ENCODE measurements around the gene ANKRD44.

The ANKRD44 gene

DNA sequence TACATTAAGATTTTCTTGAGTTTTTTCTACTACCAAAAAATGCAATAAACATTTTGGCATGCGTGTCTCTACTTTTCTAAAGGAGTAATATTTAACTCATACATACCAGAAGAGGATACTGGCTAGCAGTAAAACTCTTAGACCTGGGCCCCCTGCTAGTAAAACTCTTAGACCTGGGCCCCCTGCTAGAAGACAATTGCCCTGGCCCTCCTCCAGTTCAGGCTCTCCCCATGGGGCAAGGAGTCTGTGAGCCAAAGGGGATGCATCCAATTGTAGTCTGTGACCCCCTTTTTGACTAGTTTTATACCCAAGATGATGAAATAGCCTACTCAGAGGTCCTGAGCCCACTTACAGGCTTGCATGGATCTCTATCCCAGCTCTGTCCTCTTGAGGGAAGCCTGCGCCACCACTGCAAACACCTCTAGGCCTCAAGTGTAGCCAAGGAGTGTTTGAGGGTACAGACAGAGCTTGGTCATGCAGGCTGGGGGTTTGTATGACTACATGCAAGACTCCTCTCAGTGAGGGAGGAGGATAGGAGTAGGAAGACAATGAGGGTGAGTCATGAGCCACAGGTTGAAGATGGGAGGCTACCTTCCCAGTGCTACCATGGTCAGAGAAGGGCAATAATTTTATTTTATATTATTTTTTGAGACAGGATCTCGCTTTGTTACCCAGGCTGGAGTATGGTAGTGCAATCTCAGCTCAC is 338.9 kb downstream of the ANKRD44 start:
- DNase-seq, result no peak

DNA sequence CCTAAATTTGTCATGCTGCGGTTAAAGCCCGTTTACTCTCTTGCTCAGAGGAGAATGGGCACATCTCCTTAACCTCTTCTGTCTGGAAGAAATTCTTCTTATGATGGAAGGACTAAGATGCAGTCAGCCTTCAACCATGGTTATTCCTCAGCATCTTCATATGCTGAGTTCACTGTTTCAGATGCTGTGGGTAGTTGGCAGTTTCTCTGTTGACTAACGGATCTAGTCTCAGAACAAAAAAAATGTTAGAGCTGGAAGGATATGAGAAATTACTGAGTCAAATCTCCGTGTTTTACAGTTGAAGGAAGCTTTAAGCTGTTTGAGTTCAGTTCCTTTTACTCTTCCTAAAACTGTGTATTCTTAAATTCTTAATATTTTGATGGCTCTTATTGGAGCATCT is 340.5 kb downstream of the ANKRD44 start:
- no peak for DNase-seq

DNA sequence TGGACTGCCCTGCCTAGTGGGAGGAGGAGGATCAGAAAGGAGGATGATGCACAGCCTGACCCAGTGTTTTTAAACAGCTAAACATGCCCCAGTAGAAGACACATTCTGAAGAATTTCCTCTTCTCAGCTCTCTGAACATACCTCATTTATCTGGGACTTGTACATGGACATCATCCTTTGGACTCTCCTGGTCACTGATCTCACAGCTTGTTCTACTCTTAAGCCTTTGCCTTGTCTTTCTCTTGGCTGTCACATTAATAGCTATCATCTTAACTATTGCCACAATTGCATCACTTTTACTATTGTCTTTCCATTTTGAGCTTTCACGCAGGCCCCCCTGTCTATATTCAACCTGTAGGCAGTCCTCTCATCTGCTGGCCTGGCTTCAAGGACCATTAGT is 342.1 kb downstream of the ANKRD44 start:
- DNase-seq, result no peak

DNA sequence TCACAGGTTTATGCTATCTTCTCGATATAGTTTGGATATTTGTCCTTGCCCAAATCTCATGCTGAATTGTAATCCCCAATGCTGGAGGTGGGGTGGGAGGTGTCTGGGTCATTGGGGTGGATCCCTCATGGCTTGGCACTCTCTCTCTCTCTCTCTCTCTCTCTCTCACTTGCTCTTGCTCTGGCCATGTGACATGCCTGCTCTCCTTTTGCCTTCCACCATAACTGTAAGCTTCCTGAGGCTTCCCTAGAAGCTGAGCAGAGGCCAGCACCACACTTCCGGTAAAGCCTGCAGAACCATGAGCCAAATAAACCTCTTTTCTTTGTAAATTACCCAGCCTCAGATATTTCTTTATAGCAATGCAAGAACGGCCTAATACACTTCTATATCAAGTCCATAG is 342.8 kb downstream of the ANKRD44 start:
- no peak for DNase-seq

DNA sequence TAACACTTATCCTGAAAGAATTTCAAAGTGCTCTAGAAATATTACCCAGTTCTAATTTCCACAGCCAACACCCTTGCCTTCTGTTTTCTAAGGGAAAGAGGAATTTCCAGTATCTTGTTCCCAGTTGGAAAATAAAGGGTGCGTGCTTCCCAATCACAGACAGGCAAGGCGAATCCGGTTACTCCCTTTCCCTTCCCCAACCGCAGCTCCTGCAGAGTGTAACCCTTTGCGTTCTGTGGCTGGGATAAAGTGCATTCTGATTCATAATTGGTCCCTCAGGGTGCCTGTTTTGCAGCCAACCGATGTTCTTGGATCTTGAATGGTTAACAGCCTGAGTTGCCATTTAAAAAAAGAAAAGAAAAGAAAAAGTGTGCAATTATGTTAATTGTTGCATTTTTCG is 343.5 kb downstream of the ANKRD44 start:
- DNase-seq, result no peak

DNA sequence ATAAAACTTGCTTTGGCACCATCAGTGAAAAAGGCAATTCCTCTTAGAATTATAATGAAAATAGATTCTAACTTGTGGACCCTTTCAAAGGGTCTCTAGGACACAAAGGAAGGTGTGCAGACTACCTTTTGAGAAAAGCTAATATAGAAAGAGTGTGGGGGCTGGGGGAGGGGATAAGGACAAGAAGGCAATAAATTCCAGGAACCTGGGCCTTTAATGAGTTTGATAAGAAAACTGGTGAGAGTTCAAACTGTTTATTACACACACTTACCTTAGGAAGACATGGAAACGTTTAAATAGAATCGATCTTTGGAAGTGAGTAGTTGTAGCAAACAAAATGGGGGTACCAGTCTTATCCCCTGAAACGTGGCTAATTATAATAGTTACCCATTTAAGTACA is 344.5 kb downstream of the ANKRD44 start:
- DNase-seq, result no peak

DNA sequence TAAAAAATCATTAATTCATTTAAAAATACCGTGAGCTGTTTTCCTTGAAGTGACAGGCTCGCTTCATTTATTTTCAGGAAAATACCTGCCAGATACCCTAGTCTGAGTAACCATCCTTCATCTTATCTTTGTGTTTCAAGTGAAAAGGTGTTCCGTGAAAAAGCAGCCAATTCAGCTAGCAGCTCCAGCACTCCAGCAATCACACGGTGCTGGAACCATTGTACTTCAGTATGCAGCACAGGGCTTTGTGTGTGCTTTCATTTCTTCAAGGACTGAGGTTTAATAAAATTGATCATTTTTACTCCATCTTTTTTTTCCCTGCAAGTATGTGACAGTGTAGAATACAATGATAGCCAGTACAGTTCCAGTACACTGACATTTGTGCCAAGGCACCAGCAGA is 344.9 kb downstream of the ANKRD44 start:
- no peak for DNase-seq

DNA sequence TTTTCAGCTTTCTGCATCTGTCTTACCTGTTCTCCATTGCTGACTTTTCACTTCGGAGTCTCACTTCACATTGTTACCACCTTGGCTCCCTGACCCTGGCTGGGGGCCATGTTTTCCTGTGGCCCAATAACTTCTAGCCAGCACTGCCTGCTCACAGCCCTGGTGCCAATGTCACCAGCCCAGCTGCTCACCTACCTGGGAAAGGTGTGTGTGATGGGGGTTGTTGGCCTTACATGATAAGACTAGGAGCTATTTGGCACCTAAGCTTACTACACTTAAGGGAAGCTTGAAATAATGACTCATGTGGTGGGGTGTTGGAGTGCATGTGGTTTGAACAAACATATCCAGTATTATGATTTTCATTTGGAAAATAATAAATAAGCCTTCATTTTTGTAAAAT is 346.6 kb downstream of the ANKRD44 start:
- DNase-seq, result no peak

DNA sequence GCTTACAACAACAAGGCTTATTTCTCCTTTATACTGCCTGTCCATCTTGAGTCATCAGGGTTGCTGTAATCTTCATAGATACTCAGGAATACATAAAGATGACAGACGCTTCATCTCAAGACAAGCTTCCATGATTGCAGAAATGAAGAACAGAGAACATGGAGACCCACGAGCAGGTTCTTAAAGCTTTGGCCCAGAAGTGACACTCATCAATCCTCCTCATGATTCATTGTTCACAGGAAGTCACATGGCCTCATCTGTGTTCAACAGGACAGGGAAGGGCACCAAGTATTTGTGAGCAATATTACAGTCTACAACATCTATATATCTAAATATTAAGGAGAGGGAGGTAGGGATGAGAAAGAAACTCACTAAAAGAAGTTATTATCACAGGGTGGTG is 347.5 kb downstream of the ANKRD44 start:
- no peak for DNase-seq

DNA sequence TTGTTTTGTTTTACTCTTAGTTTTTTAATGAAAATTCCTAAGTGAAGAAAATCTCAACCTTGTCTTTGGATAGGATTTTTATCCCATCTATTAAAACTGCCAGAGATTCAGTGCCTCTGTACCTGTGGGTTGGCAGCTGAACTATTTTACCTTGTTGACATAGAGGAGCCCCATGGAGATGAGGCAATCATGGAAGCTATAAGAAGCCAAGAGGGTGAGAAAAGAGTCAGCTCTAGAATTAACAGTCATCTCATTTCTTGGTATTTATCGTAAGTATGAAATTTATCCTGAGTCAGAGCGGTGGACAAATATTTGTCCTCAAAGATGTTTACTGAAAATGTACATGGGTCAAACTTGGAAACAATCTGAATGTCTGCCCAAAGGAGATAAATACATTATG is 348.3 kb downstream of the ANKRD44 start:
- no peak for DNase-seq

DNA sequence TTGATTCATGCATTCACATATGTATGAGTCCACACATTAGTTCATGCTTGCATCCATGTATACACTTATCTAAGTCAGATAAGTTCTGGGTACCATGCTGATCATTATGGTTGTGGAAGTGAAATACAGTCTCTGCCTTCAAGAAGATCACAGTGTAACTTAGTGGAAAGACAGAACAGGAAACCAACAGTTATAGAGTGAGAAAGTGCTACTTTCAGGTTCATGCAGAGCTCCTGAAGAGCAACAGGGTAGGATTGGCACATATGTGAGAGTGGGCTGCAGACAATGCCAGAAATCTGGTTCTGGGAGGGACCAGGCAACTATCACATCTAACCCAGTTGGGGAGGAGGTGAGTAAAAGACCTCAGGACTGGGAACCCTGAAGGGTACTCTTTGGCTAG is 348.7 kb downstream of the ANKRD44 start:
- no peak for DNase-seq

DNA sequence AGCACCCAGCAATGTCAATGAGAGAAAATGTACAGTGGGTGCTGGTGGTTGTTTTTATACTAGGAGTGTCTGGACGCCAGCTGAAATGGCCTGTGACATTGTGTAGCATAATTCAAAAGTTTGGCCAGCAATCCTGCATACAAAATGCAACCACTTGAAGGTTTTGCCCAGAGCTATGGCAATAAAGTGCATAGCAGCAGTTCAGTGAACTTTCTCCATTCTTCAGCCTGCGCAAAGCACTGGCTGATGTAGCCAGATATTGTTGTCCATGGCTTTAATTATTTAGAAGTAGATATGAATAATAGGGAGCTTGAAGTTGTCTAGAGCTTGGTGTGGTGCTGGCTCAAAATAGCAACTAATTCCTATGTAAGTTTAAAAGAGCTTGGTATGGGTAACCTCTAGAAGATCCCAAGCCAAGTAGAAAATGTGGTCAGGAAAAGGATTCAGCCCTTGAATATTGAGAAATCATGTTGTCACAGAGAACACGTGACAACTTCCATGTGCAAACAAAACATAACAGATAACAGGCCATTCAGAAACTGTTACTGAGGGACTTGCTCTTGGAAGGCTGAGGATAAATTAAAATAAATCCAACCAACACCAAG is 350.7 kb downstream of the ANKRD44 start:
- no peak for DNase-seq

DNA sequence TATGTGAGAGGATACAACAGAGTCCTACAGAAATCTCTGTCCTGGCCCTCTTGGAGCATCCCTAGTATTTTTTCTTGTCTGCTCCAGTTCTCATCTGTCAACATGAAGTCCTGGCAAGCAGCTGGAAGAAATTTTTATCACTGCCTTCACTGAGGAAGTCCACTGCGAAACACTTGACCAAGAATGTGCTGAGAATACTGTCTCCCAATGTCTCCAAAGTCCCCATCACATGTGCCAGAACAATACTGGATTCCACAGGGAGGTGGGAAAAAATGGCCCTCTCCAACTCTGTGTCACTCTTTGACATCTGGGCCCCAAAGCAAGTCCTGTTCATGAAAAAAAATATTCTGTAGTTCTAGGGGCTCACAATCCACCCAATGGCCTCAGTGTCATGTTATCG is 351.3 kb downstream of the ANKRD44 start:
- no peak for DNase-seq

DNA sequence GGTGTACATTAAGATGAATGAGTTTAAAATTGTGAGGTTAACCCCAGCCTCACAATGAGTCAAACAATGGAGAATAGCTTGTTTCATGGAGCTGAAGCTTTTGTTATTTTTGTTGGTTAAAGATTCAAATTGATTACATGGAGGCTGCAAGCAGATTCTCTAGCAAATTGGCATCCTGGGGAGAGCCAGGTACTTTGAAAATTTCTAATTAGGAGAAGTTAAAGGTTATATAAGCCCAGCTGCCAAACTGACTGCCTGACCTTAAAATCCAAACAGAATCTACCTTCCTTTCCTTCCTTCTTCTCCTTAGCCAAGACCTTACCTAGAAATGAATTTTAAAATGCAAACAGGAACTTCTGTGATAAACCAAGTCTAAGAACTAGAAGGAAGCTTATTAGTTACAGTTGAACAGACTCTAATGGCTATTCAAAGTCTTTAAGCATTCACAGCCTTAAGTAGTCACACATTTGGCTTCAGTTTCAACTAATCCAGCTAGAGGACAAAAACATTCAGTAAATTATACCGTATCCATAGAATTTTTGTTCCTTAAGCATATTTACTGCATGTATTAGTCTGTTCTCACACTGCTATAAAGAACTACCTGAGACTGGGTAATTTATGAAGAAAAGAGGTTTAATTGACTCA is 352.6 kb downstream of the ANKRD44 start:
- no peak for DNase-seq

DNA sequence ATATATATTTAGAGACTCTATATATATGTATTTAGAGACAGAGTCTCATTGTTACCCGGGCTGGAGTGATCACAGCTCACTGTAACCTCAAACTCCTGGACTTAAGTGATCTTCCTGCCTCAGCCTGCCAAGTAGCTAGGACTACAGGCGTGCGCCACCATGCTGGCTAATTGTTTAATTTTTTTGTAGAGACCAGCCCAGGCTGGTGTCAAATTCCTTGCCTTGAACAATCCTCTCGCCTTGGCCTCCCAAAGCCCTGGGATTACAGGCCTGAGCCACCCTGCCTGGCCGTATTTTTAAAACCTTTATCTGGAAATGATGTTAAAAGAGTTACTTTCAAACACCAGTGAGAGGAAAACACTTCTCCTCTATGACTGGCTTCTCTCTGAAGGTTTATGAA is 353.1 kb downstream of the ANKRD44 start:
- DNase-seq, result no peak

DNA sequence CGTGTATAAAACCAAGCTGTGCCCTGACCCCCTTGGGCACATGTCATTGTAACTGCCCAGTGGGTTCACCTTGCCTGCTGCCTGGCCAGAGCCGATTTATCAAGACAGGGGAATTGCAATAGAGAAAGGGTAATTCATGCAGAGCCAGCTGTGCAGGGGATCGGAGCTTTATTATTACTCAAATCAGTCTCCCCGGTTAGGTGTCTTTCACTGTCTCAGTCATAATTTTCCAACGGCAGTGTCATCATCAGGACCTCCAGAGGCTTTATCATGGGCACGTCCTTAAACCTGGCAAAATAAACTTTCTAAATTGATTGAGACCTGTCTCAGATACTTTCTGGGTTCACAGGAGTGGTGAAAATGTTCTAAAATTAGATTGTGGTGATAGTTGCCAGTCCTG is 354.5 kb downstream of the ANKRD44 start:
- DNase-seq, result no peak

DNA sequence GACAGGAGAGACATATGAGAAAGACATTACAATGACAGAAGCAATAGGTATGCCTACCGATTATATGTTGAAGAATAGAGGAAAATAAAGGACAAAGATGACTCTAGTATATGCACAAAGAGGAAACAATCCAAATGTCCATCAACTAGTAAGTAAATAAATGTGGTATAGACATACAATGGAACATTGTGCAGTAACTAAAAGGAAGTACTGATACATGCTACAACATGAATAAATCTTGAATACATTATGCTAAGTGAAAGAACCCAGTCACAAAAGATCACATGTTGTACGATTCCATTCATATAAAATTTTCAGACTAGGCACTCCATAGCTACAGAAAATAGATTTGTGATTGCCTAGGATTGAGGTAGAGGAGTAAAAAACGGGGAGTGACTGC is 355.5 kb downstream of the ANKRD44 start:
- no peak for DNase-seq

DNA sequence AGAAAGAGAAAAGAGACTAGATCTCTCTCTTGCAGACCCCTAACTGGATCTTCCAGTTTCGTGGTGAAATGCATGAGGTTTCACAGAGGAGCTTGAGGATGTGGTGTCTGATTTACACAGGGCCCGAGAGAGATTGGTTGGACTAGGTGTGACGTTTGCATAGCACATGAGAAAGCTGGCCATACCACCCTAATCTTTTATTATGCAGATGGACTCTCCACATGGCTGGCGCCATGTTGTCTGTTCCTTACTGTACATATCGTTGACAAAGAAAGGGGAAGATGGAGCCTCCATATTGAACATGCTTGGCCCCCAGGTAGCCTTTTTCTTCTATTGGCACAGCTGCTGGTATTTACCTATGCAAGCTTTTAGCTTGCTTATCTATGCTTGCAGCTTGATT is 356.6 kb downstream of the ANKRD44 start:
- no peak for DNase-seq

DNA sequence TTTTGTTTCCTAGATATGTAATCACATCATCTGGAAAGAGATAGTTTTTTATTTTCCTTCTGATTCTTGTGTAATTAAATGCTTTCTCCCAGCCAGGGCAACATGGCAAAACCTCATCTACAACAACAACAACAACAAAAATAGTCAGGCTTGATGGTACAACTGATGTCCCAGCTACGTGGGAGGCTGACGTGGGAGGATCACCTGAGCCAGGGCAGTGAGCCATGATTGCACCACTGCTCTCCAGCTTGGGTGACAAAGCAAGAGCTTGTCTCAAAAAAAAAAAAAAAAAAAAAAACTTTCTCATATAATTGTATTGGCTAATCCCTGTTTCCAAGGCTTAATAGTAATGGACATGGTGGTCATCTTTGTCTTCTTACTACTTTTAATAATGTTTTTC is 357.6 kb downstream of the ANKRD44 start:
- DNase-seq, result no peak

DNA sequence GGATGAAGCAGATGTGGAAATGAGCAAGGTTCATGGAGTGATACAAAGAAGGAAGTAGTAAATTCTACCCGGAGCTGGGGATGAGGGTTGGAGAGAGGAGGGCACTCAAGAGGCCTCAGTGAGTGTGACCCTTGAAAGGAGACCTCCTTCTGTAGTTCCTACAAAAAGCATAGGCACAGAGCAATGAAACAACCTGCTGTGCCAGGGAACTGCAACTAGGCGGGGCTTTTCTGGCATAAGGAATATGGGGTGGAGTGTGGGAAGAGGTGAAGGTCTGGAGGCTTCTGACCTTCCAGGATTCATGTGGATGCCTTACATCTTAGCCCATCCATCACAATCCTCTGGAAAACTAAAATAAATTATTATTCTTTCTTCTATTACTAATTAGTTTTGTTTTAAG is 358.6 kb downstream of the ANKRD44 start:
- no peak for DNase-seq

DNA sequence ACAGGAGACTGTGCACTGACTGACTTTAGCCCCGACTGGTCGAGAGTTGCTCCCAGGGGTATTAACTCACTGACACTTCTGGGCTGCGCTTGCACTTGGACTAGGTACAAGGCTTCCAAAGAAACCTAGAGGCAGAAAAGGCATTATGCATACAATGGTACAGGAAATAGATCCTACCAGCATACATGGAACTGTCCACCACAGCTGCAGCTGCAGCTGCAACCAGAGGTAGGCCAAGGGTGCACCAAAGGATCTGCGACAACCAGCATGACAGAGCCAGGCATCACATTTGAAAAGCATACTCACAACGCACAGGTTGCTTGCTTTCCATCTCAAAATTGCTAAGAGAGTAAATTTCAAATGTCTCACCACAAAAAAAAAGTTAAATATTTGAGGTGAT is 361.5 kb downstream of the ANKRD44 start:
- DNase-seq, result no peak

DNA sequence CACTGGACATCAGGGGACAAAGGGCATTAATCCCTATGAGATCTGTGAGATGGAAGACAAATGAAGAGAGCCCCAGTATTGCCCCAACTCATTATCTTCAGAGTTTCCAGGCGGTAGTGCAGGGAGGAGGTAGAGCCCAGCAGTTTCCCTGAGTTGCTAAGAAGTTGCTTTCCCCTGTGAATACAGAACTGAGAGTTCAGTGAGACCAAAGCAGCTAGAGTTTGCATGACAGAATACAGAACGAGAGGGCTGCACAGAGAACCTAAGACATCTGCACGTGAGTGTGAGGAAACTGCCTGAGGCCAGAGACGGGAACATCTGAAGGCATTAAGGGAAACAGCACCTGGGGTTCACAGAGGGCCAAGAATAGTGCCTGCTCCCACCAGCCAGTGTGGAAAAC is 366.0 kb downstream of the ANKRD44 start:
- DNase-seq, result no peak

DNA sequence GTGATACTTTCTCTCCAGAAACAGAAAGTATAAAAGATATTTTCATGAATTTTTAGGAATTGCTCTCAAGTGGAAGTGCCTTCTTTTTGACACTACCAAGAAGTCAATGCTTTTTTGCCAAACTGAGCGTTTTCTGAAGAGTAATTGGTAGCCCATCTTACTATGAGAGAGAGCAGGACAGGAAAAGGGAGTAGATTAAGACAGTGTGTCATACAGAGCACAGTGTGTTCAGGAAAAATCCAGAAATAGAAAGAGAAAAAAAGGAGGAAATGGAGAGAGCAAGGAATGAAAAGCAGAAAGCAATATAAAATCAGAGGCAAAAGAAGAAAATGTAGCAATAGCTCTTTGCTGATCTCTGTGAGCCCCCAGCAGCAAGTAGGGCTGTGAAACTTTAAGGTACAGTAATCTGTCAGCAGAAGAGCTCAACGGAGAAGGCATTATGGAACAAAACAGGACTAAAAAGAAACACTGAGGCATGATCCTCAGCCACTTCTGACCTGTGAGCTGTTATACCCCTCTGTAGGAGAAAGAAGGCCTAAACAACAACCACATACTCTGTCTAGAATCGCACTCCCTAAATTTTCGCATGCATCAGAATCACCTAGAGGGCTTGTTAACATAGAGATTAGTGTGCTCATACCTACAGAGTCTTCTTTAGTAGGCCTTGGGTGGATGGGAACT is 369.0 kb downstream of the ANKRD44 start:
- DNase-seq, result no peak

DNA sequence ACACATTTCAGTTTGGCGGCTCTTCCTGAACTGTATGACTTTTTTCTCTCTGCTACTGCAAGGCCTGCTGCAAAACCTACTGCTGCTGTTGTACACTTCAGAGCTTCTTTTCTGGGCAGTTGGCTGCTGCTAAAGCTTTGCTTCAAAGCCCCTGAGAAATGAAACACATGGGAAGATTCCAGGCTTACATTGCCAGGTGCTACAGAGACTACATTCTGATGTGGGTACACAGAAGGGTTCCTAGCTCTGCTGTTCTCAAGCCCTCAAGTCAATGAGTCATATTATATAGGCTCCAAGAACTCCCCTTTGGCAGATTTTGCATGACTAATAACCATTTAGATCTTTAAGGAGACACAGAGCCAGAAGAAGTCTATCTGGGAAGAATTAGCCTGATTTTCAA is 371.2 kb downstream of the ANKRD44 start:
- no peak for DNase-seq

Data from KG1 (cell line).